GM21515 (cell line): Measurements from ENCODE around the gene DNAAF6.
"Not testable (repeated sequence)": the region's sequence is repeated elsewhere in the genome, so short reads cannot be mapped to it uniquely, and the experiment has no call there.

Experiments used
- ATAC-seq: cut with Tn5 transposase; IDR thresholded peaks from one replicate; pipeline ENCODE4 v1.9.1; 2021; ENCODE audit not compliant: unreplicated experiment

The DNAAF6 gene

GRCh38 chrX:107205770-107206696 is at the start of gene DNAAF6, which contains the start of gene NUP62CL:
DNAAF6 (plus strand) TSS chrX:107206611; CDS start chrX:107212876, 6,265 bp downstream.
NUP62CL (minus strand) TSS chrX:107206433; CDS start chrX:107175146, 31,287 bp downstream.
- peak; percentile 98 for ATAC-seq

DNA sequence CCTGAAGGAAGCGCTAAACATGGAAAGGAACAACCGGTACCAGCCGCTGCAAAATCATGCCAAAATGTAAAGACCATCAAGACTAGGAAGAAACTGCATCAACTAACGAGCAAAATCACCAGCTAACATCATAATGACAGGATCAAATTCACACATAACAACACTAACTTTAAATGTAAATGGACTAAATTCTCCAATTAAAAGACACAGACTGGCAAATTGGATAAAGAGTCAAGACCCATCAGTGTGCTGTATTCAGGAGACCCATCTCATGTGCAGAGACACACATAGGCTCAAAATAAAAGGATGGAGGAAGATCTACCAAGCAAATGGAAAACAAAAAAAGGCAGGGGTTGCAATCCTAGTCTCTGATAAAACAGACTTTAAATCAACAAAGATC is 48.8 kb upstream of the DNAAF6 start:
- not testable (repeated sequence) for ATAC-seq

- no peak for ATAC-seq
Measured at GRCh38 chrX:107167163-107167921, 39.1 kb upstream of the DNAAF6 start.

GRCh38 chrX:107168257-107168656 is 38.2 kb upstream of the DNAAF6 start:
- no peak for ATAC-seq

DNA sequence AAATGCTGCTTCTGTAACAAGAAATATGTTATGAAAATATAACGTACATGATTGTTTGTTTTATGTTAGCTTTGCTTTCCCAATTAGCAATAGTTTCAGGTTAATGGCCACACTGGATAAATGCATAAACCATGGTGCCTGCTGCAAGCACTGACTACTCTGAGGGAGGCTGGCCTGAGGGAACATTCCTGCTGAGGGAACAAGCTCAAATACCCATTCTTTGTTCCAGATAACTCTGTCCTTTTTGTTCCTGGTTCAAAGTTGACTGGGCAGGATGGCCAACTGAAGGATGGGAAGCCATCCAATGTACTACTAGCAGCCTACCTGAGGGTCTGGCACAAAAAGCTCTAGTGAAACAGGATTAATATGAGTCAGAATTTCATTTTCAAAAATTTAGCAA is 37.7 kb upstream of the DNAAF6 start:
- ATAC-seq: no peak

- ATAC-seq: no peak
Measured at GRCh38 chrX:107171369-107172102, 34.9 kb upstream of the DNAAF6 start.

DNA sequence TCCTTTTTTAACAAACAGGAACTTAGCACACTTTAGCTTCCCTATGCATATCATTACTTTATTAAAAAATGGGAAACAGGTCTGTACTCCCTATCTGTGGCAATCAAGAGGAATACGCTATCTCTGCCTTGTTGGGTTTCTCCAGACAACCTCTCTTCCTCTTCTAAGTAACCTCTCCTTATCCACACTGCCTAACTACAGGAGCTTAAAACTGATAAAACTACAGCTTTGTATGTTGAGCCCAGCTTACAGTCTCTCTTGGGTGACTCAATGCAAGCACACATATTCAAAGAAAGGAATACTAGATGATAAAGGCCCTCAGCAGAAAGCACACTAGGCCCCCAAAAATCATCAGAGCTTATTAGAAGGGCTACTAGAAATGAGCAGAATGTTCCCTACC is 9.1 kb upstream of the DNAAF6 start:
- ATAC-seq: no peak

DNA sequence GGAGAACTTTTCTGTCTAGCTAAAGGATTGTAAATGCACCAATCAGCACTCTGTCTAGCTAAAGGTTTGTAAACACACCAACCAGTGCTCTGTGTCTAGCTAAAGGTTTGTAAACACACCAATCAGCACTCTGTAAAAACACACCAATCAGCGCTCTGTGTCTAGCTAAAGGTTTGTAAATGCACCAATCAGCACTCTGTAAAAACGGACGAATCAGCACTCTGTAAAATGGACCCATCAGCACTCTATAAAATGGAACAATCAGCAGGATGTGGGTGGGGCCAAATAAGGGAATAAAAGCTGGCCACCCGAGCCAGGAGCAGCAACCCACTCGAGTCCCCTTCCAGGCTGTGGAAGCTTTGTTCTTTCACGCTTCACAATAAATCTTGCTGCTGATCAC is 8.3 kb upstream of the DNAAF6 start:
- not testable (repeated sequence) for ATAC-seq

- no peak for ATAC-seq
Measured at GRCh38 chrX:107199491-107199890, 6.9 kb upstream of the DNAAF6 start.

GRCh38 chrX:107204068-107204605 is 2.3 kb upstream of the DNAAF6 start:
- ATAC-seq: no peak

- ATAC-seq: no peak
Measured at GRCh38 chrX:107206697-107207065, 270 bp downstream of the DNAAF6 start.

DNA sequence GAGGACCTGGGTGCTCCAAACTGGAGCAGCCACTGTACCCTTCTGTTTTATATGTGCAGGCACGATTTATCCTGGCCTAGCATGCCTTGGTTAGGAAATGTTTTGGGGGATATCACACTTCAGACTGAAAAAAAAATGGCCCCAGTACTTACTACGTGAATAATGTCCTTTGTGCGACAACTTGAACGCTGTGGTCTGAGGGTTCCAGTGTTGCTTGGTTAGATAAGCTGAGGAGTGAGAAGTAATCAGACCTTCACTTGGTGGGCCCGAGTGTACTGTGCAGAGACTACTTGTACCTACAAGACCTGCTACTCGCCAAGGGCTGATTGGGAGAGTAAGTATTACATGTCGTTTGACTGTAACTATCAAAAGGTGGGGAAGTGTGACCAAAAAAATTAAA is 678 bp downstream of the DNAAF6 start:
- ATAC-seq: no peak

- no peak for ATAC-seq
Measured at GRCh38 chrX:107207943-107208342, 1.5 kb downstream of the DNAAF6 start.

DNA sequence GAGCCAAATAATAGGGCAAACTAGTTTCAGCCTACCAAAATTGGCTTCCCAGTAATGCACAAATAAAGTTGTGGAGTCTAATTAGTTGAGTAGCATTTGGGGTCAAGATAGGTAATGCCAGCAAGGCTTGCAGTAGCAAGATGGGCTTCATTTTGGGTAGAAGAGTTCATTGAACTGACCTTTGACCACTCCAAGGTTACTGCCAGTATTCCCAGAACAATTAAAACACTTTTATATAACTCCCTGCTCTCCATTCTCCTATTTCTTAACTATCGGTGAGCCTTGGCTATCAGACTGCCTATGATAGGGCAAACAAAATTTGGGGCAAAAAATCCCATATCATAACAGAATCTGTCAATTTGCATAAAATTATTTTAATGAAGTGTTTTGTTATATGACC is 7.1 kb downstream of the DNAAF6 start:
- no peak for ATAC-seq

DNA sequence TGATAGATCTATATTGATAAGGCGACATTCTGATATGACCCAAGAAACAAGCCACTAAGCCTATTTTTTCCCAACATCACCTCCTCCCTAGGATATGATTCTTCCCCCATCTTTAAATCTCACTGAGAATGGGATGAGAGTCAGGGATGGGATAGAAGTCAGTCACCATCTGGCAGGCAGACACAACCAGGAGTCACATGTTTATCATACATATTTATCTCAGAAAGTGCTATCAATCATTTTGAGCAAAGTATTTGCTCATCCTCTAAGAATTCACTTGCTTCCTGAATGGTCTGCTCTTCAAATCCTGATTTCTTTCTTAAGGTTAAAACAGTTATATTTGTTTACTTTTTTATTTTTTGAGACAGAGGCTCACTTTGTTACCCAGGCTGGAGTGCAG is 20.3 kb downstream of the DNAAF6 start:
- no peak for ATAC-seq

DNA sequence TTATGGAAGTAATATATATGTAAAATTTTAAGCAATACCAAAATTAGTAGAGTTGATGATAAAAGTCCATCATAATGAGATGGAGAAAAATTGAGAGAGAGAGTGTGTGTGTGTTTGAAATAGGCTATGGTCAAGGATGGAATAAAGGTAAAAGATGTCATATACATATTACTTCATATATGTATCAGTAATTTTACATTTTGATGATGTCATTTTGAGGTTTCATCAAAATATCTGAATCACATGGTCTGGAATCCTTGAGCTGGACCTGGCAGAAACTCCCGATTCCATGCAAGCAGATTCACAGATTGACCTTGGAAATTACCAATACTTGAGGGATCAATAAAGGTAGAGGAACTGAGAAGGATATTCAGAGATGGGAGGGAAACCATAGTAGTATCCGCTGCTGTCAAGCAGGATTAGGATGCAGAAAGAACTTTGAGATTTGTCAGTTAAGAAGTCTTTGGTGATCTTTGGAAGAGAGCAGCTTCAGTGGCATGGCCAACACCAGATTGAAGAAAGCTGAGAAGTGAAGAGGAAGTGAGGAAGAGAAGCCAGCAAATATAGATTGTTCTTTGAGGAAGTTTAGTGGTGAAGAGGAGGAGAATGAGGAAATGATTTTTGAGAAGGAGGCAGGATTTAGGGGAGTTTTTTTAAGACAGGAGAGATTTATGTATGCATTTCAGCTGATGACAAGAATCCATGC is 21.5 kb downstream of the DNAAF6 start:
- no peak for ATAC-seq

DNA sequence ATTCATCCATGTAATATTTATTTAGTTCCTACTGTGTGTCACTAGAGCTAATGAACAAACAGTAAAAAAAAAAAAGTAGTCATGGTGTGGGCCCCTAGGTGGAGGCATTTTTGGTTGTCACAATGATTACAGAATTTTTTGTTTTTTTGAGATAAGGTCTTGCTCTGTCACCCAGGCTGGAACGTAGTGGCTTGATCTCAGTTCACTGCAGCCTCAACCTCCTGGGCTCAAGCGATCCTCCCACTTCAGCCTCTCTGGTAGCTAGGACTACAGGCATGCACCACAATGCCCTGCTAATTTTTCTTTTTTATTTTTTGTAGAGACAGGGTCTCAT is 22.0 kb downstream of the DNAAF6 start:
- ATAC-seq: no peak

DNA sequence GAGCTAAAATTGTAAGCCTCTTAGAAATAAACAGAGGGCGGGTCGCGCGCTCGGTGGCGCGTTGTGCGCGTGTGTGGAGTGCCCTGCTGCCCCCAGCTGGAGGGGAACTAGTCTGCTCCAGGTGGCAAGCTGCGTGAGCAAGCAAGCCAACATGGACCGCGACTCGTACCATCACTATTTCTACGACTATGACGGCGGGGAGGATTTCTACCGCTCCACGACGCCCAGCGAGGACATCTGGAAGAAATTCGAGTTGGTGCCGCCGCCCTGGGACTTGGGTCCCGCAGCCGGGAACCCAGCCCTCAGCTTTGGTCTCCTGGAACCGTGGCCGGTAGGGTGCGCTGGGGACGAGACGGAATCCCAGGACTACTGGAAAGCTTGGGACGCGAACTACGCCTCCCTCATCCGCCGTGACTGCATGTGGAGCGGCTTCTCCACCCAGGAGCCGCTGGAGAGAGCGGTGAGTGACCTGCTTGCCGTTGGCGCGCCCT is 66.1 kb downstream of the DNAAF6 start:
- no peak for ATAC-seq

- ATAC-seq: no peak
Measured at GRCh38 chrX:107273795-107274194, 67.4 kb downstream of the DNAAF6 start.

DNA sequence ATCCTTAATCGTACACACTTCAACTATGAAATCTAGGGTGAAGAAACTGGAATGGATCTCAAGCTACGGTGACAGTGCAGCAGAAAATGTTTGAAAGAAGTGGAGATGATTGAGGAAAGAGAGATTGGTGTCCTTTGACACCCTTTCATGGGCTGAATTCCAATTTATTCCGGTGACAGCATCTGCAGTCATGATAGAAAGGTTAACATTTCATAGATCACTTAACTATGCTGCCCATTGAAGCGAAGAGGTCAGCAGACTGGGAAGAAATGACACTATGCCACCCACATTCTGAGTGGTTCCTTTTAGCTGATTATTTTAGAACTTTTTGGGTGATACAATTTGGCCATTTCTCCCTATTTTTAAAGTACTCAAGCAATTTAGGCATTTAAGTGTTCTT is 82.3 kb downstream of the DNAAF6 start:
- no peak for ATAC-seq
